HFFc6 (cell line): ENCODE data around the gene HLA-B. TPM values are rescaled to one million over a fixed set of nuclear protein-coding genes. Genes with fewer than 3 reads are reported as not detected.
"Not testable (repeated sequence)": the region's sequence is repeated elsewhere in the genome, so short reads cannot be mapped to it uniquely, and the experiment has no call there.

Source experiments
- DNase-seq: peaks from one replicate; pipeline ENCODE4 v3.0.0-alpha.2; 2018
- H3K27ac Mint-ChIP-seq: 2 replicates; pipeline ENCODE4 v1.8.0; 2020; ENCODE audit warnings: mild to moderate bottlenecking, mixed read lengths
- H3K27me3 Mint-ChIP-seq: 2 replicates; pipeline ENCODE4 v1.8.0; 2021; ENCODE audit warnings: mild to moderate bottlenecking, moderate library complexity, mixed read lengths; ENCODE audit not compliant: insufficient read depth
- H3K36me3 Mint-ChIP-seq: 2 replicates; pipeline ENCODE4 v1.8.0; 2021; ENCODE audit warnings: low read depth, mixed read lengths
- H3K4me1 Mint-ChIP-seq: 2 replicates; pipeline ENCODE4 v1.8.0; 2020; ENCODE audit warnings: low read depth, mixed read lengths
- H3K4me3 Mint-ChIP-seq: 2 replicates; pipeline ENCODE4 v1.8.0; 2020; ENCODE audit warnings: mild to moderate bottlenecking, moderate library complexity, mixed read lengths
- H3K9me3 Mint-ChIP-seq: 2 replicates; pipeline ENCODE4 v1.8.0; 2020; ENCODE audit warnings: mild to moderate bottlenecking, mixed read lengths
- total RNA-seq, 6 experiments: library from RNA; stranded (reverse); fragmentation: NEBNext Ultra II Directional; extraction: Animal tissue kit (Norgen Biotek cat#: 25700); gene quantifications; 2 replicates in 1 of 6; 3 replicates in 5 of 6; pipeline ENCODE4 v1.2.3, GENCODE V29; 2021
- TF ChIP-seq, protein P1 (sequence below): fragments of 200-600 bp; sonication (generic); IDR thresholded peaks from 2 replicates; pipeline ENCODE4 v1.5.0; 2021; ENCODE audit warnings: antibody characterized with exemption, mild to moderate bottlenecking

The HLA-B gene
- total RNA-seq, 6 experiments from 2014 or later = 74.1 to 178 (median 162) TPM

DNA sequence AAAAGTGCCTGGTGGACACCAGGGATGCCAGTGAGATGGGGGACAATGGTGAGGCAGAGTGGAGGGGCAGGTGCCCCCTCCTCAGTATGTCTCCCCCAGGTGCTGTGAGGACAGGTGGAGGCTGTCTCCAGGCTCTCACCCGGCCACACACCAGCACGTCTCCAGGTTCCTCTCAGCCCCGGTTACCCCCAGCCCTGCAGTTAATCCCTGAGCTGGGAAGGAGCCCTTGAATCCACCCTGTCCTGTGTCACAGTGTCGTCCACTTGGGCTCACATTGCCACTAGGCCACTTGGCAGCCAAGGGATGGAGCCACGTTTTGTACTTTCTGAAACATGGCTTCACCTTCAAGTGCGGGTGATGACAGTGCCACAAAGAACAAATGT lies 21.7 kb upstream of the HLA-B start:
- no peak for DNase-seq
- H3K27ac Mint-ChIP-seq = no peak overlapping the region
- H3K36me3 Mint-ChIP-seq = no peaks in the 10 kb centered on the region
- H3K9me3 Mint-ChIP-seq = no peaks in the 10 kb centered on the region
- no peak overlapping the region for H3K4me3 Mint-ChIP-seq
- H3K27me3 Mint-ChIP-seq = peaks cover 37% of the 10 kb centered on the region
- no peaks in the 10 kb centered on the region for H3K4me1 Mint-ChIP-seq
- TF ChIP-seq, protein P1, sequence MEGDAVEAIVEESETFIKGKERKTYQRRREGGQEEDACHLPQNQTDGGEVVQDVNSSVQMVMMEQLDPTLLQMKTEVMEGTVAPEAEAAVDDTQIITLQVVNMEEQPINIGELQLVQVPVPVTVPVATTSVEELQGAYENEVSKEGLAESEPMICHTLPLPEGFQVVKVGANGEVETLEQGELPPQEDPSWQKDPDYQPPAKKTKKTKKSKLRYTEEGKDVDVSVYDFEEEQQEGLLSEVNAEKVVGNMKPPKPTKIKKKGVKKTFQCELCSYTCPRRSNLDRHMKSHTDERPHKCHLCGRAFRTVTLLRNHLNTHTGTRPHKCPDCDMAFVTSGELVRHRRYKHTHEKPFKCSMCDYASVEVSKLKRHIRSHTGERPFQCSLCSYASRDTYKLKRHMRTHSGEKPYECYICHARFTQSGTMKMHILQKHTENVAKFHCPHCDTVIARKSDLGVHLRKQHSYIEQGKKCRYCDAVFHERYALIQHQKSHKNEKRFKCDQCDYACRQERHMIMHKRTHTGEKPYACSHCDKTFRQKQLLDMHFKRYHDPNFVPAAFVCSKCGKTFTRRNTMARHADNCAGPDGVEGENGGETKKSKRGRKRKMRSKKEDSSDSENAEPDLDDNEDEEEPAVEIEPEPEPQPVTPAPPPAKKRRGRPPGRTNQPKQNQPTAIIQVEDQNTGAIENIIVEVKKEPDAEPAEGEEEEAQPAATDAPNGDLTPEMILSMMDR = no peak

DNA sequence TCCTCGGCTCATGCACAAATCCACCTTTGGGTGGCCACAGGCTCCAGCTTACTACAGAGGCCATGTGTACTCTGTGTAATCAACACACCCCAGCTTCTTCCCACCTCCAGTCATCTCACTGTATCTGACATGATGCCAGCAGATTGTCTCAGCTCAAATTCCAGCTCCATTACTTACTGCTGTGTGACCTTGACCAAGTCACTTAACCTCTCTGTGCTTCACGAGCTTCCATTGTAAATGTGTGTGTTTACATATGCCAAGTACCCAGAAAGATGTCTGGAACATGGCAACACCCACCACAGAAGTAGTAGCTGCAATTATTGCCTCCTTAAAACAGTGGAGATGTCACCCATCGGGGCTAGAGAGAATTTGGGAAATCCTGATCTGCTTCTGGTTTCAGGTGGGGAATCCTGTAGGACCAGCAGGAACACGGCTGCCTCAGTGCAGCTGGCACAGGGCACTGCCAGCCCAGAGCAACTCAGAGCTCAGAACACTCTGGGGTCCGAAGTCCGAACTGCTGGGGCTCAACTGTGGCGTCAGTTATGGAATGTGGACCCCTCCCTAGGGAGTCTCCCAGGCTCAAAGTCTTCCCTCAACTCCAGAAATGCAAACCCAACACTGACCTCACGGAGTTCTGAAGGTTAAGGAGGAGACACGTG lies 21.2 kb upstream of the HLA-B start:
- H3K9me3 Mint-ChIP-seq = peaks cover 2% of the 10 kb centered on the region
- H3K4me1 Mint-ChIP-seq = no peaks in the 10 kb centered on the region
- no peaks in the 10 kb centered on the region for H3K36me3 Mint-ChIP-seq
- DNase-seq = no peak
- H3K27me3 Mint-ChIP-seq = peaks cover 40% of the 10 kb centered on the region
- H3K27ac Mint-ChIP-seq = no peak overlapping the region
- TF ChIP-seq, protein P1 = no peak
- no peak overlapping the region for H3K4me3 Mint-ChIP-seq

DNA sequence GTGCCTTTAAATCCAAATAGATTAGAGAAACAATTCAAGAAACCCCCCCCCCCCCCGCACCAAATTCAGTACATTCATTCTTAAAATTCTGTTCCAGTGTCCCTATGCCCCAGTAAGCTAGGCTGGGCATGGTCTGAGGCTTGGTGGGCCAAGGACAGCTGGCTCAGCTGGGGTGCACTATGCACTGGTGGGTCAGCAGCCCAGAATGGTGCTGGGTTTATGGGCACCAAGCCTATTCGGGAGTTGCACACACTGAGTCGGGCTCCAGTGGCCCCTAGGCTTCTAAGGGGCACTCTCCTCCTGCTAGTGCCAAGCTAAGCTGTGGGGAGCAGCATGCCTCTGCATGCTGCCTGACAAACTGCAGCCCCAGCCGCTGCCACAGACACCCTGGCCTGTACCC lies 20.1 kb upstream of the HLA-B start:
- H3K36me3 Mint-ChIP-seq = peaks cover 5% of the 10 kb centered on the region
- TF ChIP-seq, protein P1 = no peak
- DNase-seq = no peak
- peaks cover 13% of the 10 kb centered on the region for H3K9me3 Mint-ChIP-seq
- H3K4me1 Mint-ChIP-seq = no peaks in the 10 kb centered on the region
- H3K27me3 Mint-ChIP-seq = peaks cover 40% of the 10 kb centered on the region
- H3K27ac Mint-ChIP-seq = no peak overlapping the region
- no peak overlapping the region for H3K4me3 Mint-ChIP-seq

DNA sequence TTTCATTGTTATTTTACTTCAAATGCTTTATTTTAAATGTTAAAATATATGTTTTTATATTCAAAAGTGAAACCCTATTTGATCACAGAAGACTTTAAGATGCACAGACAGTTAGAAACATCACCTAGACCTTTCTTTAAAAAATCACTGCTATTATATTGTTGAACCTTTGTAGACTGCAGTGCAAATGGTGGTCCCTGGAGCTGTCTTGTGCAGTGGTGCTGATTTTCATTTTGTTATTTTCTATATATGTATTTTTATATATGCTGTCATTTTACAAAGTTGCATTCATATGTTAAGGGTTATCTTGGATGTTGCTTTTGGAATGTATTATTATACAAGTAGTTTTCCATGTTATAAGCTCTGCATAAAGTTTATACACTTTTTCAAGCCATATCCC lies 18.7 kb upstream of the HLA-B start:
- TF ChIP-seq, protein P1 = no peak
- Mint-ChIP-seq H3K27me3 (peaks cover 39% of the 10 kb centered on the region), H3K27ac (no peak overlapping the region), H3K4me3 (no peak overlapping the region), H3K4me1 (no peaks in the 10 kb centered on the region), H3K36me3 (peaks cover 8% of the 10 kb centered on the region), H3K9me3 (peaks cover 17% of the 10 kb centered on the region)
- no peak for DNase-seq

DNA sequence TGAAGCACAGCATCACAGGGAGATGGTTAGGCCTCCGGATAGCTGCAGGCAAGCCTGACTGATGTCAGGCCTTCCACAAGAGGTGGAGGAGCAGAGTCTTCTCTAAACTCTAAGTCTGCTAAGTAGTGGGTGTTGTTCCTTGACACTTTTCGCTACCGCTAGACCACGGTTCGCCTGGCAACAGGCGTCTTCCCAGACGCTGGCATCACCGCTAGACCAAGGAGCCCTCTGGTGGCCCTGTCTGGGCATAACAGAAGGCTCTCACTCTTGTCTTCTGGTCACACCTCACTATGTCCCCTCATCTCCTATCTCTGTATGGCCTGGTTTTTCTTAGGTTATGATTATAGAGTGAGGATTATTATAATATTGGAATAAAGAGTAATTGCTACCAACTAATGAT lies 17.1 kb upstream of the HLA-B start:
- H3K36me3 Mint-ChIP-seq, H3K27ac Mint-ChIP-seq: not testable (repeated sequence)

DNA sequence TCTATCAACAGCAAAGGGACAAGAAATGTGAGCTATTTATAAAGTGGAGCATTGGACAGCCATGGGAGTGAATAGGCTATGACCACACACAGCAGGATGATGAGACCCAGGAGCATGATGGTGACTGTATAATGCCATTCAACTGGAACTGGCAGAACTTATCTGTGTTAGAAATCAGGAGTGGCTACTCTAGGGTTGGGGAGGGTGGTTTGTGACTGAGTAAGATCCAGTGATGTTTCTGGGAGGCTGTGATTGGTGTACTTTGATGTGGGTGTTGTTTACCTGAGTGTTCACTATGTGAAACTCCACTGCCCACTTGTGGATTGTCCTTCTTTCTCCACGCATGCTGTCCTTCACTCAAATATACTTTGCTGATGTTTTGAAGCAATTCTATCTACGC lies 11.5 kb upstream of the HLA-B start:
- Mint-ChIP-seq H3K36me3 (peaks cover 8% of the 10 kb centered on the region), H3K4me3 (no peak overlapping the region), H3K27me3 (peaks cover 59% of the 10 kb centered on the region), H3K9me3 (peaks cover 17% of the 10 kb centered on the region), H3K4me1 (peaks cover 10% of the 10 kb centered on the region), H3K27ac (no peak overlapping the region)
- TF ChIP-seq, protein P1 = no peak
- DNase-seq = no peak

More for the DNA sequence above, 17.1 kb upstream of the HLA-B start:
- H3K4me3 Mint-ChIP-seq, H3K4me1 Mint-ChIP-seq, DNase-seq: not testable (repeated sequence)
- Mint-ChIP-seq H3K9me3 (peaks cover 17% of the 10 kb centered on the region), H3K27me3 (peaks cover 38% of the 10 kb centered on the region)
